Adrenal gland (tissue), 12 donors: ENCODE data around the gene CNKSR3. TPM values are rescaled to one million over a fixed set of nuclear protein-coding genes. Genes with fewer than 3 reads are reported as not detected.

Source experiments
- DNase-seq, 7 donors: peaks; one replicate each; pipeline ENCODE4 v3.0.0-alpha.2; 2019 to 2020
- H3K27ac ChIP-seq, 5 donors: fragments of 200-600 bp; sonication (generic) in 4 of 5; 1 replicate in 3 of 5; 2 replicates in 2 of 5; pipeline versions ENCODE4 v1.5.1 to v1.8.0; 2016 to 2020; ENCODE audit warnings: mild to moderate bottlenecking in 1 of 5
- H3K27me3 ChIP-seq: fragments of 200-600 bp; 2 replicates; pipeline ENCODE4 v1.8.0; 2021
- H3K36me3 ChIP-seq, 2 donors: fragments of 200-600 bp; replicated peaks in 1 of 2; 1 replicate in 1 of 2; 2 replicates in 1 of 2; pipeline versions ENCODE4 v1.5.1 to v1.8.0; 2018 to 2022
- H3K4me1 ChIP-seq, 2 donors: fragments of 200-600 bp; replicated peaks in 1 of 2; 1 replicate in 1 of 2; 2 replicates in 1 of 2; pipeline versions ENCODE4 v1.5.1 to v1.8.0; 2018 to 2021
- H3K4me3 ChIP-seq, 4 donors: fragments of 200-600 bp; sonication (generic) in 3 of 4; one replicate each; pipeline ENCODE4 v1.5.1; 2016 to 2018
- H3K9me3 ChIP-seq, 3 donors: fragments of 200-600 bp; sonication (generic) in 1 of 3; replicated peaks in 1 of 3; 1 replicate in 2 of 3; 2 replicates in 1 of 3; pipeline versions ENCODE4 v1.5.1 to v1.8.0; 2016 to 2021
- POLR2A ChIP-seq, 2 donors: fragments of 450-650 bp; IDR thresholded peaks; one replicate each; pipeline ENCODE4 v1.6.1; 2017; ENCODE audit warnings: antibody characterized with exemption in 2 of 2, mild to moderate bottlenecking in 2 of 2, moderate library complexity in 1 of 2
- WGBS, 4 donors: extraction: QIAGEN DNeasy Blood & Tissue Kit in 2 of 4; methylation state at CpG; one replicate each; pipeline versions ENCODE4 v1.1.5 to v1.1.7; 2013 to 2017; 5-methylcytosine and 5-hydroxymethylcytosine counted together
- intact Hi-C, 2 donors: fragments of 100-400 bp; cut with DNase I; formaldehyde crosslinking; loops; one replicate each; pipeline versions ENCODE4 v1.14.1 to v1.15.0; 2022 to 2023
- polyA plus RNA-seq, 3 donors: library from polyadenylated mRNA; stranded (reverse); fragments of 200-250 nt in 2 of 3; fragments of 350-450 nt in 1 of 3; fragmentation: Illumina TruSeq in 1 of 3; extraction: RNeasy Lipid Tissue Mini Kit (QIAGEN cat#74804) in 1 of 3; gene quantifications; one replicate each; pipeline ENCODE4 v1.2.3, GENCODE V29; 2013 to 2014
- total RNA-seq, 9 donors: library from RNA; depleted of rRNA in 4 of 9; stranded (reverse); fragments of >200 nt in 4 of 9; fragments of 120-200 nt in 1 of 9; fragmentation: NEBNext Ultra II Directional in 1 of 9; extraction: Animal tissue kit (Norgen Biotek cat#: 25700) in 1 of 9; gene quantifications; one replicate each; pipeline versions ENCODE4 v1.1.0 to v1.2.4, GENCODE V29; 2013 to 2023
- TF ChIP-seq, protein P1 (sequence below), 6 experiments: fragments of 450-650 bp in 4 of 6; fragments of 200-600 bp in 2 of 6; sonication (generic) in 1 of 6; IDR thresholded peaks; 1 replicate in 5 of 6; 2 replicates in 1 of 6; pipeline versions ENCODE4 v1.5.1 to v1.8.0; 2016 to 2021; ENCODE audit warnings: antibody characterized with exemption in 6 of 6, mild to moderate bottlenecking in 2 of 6, moderate library complexity in 1 of 6
- donor health status: healthy with polysubstance abuse.
- donor health status: Bipolar disorder and iron deficiency.
- donor health status: DM: yes; HTN: yes; CAD: no.
- donor health status: DM: no; HTN: no; CAD: no.
- donor health status: DM: no; HTN: no; CAD: no.
- donor health status: DM: yes; HTN: yes; CAD: no.

CNKSR3 gene
- total and polyA plus RNA-seq, 12 donors = 1.1 to 10.7 (median 2.5) TPM

DNA sequence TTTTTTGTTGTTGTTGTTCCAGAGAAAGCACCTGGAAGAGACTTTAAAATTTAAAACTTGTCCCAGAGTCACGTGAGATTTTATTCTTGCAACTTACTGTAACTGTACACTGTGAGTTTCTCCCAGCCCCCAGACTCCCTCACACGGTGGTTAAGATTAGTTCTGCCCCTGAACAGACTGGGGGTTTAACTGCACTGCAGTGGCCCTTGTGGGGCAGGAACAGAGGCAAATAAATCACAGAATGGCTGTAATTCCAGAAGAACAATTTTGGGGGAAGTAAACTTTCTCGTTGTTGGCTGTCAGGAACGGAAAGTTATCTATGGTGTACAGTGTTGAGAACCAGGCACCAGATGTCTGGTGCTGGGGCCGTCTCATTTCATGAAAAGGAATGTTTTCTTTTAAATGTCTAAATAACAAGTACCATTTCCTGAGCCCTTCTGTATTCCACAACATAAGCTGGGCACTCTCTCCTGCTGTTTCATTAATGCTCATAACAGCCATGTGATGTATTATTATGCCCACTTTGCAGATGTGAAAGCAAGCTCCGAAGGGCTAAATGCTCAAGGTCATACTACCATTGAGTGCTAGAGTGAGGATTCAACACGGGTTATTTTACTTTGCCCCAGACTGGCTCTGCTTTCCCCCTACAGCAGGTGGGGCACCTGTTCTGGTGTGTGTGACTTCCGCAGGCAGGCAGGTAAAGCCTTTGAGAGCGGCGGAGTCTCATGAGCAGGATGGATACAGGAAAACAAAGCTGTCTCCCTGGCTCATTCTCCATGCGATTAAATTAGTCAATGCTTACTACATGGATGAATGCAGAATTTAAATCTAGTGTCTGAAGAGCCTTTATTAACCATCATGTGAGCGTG lies 30.5 kb downstream of the CNKSR3 start:
- 70 to 75% (median 72%) methylated on average over 12 of the region's 12 CpGs for WGBS, 4 donors
- H3K4me3 ChIP-seq = no peak overlapping the region
- H3K4me1 ChIP-seq = no peaks in the 10 kb centered on the region
- DNase-seq = no peak
- TF ChIP-seq, protein P1, sequence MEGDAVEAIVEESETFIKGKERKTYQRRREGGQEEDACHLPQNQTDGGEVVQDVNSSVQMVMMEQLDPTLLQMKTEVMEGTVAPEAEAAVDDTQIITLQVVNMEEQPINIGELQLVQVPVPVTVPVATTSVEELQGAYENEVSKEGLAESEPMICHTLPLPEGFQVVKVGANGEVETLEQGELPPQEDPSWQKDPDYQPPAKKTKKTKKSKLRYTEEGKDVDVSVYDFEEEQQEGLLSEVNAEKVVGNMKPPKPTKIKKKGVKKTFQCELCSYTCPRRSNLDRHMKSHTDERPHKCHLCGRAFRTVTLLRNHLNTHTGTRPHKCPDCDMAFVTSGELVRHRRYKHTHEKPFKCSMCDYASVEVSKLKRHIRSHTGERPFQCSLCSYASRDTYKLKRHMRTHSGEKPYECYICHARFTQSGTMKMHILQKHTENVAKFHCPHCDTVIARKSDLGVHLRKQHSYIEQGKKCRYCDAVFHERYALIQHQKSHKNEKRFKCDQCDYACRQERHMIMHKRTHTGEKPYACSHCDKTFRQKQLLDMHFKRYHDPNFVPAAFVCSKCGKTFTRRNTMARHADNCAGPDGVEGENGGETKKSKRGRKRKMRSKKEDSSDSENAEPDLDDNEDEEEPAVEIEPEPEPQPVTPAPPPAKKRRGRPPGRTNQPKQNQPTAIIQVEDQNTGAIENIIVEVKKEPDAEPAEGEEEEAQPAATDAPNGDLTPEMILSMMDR (IDR thresholded peaks at IDR 0.05) = no peak
- TF ChIP-seq POLR2A (IDR thresholded peaks at IDR 0.05) = no peak
- no peaks in the 10 kb centered on the region for H3K27me3 ChIP-seq
- intact Hi-C loops = no loop called here
- H3K27ac ChIP-seq = no peak overlapping the region
- no peaks in the 10 kb centered on the region for H3K9me3 ChIP-seq
- no peaks in the 10 kb centered on the region for H3K36me3 ChIP-seq

DNA sequence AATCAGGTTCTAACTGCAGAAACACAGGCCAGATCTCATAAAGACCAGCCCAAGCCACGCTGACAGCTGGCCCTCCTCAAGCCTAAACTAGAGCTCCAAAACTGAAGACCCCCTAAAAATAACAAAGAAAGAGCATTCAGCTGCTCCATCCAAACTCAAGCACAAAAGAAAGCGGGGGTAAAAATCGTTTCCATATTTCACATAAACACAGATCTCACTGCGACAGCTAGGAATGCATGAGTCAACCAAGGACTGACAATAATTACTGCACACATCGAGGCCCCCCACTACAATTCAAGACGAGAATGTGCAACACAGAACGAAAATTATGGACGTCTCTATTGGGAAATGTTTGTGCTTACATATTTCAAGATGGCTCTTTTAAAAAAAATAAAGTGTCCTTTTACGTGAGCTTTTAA lies 31.1 kb downstream of the CNKSR3 start:
- WGBS, 4 donors = 62 to 72% (median 65%) methylated on average over 9 of the region's 9 CpGs
- H3K9me3 ChIP-seq = no peaks in the 10 kb centered on the region
- no peaks in the 10 kb centered on the region for H3K36me3 ChIP-seq
- intact Hi-C loops = no loop called here
- no peaks in the 10 kb centered on the region for H3K4me1 ChIP-seq
- no peak for DNase-seq
- no peak overlapping the region for H3K27ac ChIP-seq
- no peaks in the 10 kb centered on the region for H3K27me3 ChIP-seq
- H3K4me3 ChIP-seq = no peak overlapping the region
- TF ChIP-seq POLR2A (IDR thresholded peaks at IDR 0.05) = no peak
- TF ChIP-seq, protein P1 (IDR thresholded peaks at IDR 0.05) = no peak

DNA sequence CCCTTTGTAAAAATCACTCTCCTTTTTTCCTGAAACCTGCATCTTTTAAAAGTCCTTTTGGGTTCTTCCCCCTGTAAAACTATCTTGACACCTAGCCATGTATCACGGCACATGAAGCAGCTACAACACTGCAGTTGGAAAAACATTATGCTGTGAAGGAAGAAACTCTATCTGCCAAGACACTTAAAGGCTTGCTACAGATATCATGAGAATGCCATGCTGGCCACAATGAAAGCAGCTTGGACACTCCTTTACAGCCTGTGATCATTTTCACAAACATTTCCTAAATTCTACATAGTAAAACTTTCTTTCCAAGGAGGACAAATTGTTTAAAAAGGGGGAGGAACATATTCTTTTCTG lies 31.8 kb downstream of the CNKSR3 start:
- 79 to 89% (median 83%) methylated on average over 1 of the region's 1 CpG for WGBS, 4 donors
- Histone ChIP-seq H3K4me3 (no peak overlapping the region), H3K4me1 (no peaks in the 10 kb centered on the region), H3K27ac (no peak overlapping the region), H3K36me3 (no peaks in the 10 kb centered on the region), H3K27me3 (no peaks in the 10 kb centered on the region), H3K9me3 (no peaks in the 10 kb centered on the region)
- TF ChIP-seq, protein P1 (IDR thresholded peaks at IDR 0.05) = no peak
- TF ChIP-seq POLR2A (IDR thresholded peaks at IDR 0.05) = no peak
- intact Hi-C loops = no loop called here
- no peak for DNase-seq

DNA sequence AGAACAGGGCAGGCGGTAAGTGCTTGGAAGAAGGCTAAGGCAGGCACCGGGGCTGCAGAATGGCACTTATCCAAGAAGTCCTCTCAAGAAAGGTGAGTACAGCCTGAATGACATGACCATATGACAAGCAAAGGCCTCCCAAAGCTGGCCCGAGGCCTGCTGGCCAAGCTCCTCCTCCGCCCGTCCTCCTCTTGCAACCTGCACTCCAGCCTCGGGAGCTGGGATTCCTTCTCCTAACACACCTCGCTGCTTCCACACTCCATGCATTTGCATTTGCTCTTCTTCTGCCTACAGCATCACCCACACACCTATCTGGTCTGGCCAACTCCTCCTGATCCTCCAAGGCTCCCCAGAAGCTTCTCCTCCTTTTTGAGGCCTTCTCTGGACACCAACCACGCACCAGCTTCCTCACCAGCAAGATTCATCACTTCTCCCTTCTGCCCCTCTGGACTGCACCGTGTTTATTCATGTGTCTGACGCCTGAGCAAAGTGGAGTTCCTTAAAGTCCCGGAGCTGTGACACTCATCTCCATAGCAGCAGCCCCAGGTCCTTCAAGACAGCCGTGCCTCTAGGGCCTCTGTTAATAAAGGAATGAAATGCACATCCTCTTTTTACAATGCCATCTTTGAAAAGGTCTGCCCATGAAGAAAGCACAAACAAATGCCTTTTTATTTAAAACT lies 32.3 kb downstream of the CNKSR3 start:
- 73 to 85% (median 81%) methylated on average over 12 of the region's 12 CpGs for WGBS, 4 donors
- Histone ChIP-seq H3K36me3 (no peaks in the 10 kb centered on the region), H3K27me3 (no peaks in the 10 kb centered on the region), H3K27ac (no peak overlapping the region), H3K4me1 (no peaks in the 10 kb centered on the region), H3K4me3 (no peak overlapping the region), H3K9me3 (no peaks in the 10 kb centered on the region)
- no peak for DNase-seq
- intact Hi-C loops = no loop called here
- TF ChIP-seq, protein P1 (IDR thresholded peaks at IDR 0.05) = no peak
- TF ChIP-seq POLR2A (IDR thresholded peaks at IDR 0.05) = no peak
